GM19395 (cell line): ENCODE results near the gene FAM107B.

Experiments
- ATAC-seq: cut with Tn5 transposase; IDR thresholded peaks from one replicate; pipeline ENCODE4 v1.9.1; 2021; ENCODE audit warnings: mild to moderate bottlenecking, moderate library complexity; ENCODE audit not compliant: unreplicated experiment

The FAM107B gene

DNA sequence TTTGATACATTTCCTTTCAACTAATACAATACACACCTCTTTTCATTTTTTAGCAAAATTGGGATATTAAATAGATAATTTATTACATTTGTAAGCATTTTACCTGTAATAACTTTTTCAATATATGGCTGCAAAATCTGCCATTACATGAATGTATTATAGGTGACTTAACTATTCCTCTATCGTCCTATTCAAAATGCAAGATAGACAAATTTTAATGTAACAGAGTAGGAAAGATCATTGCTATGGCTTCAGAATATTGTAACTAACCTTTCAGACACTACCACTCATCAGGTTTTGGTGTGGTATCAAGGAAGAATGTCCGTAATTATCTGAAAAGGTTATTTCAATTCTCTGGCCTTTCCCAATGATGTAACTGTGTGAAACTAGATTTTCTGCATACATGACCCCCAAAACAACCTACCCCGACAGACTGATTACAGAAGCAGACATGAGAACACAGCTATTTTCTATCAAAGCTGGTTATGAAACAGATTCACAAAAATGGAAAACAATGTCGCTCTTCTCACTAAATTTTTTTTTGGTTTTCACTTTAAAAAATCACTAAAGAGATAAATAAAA is 211.2 kb downstream of the FAM107B start:
- no peak for ATAC-seq

DNA sequence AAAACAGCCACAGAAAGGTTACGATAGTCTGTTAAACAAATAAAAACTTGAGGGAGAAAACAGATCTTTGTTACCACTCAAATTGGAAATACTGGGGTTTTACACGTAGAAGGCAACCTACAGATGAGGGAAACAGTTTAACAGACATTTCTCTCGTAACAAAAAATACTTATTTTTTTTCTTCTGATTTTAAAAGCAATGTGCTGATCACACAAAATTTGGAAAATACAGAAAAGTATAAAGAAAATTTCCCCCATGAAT is 211.7 kb downstream of the FAM107B start:
- no peak for ATAC-seq

DNA sequence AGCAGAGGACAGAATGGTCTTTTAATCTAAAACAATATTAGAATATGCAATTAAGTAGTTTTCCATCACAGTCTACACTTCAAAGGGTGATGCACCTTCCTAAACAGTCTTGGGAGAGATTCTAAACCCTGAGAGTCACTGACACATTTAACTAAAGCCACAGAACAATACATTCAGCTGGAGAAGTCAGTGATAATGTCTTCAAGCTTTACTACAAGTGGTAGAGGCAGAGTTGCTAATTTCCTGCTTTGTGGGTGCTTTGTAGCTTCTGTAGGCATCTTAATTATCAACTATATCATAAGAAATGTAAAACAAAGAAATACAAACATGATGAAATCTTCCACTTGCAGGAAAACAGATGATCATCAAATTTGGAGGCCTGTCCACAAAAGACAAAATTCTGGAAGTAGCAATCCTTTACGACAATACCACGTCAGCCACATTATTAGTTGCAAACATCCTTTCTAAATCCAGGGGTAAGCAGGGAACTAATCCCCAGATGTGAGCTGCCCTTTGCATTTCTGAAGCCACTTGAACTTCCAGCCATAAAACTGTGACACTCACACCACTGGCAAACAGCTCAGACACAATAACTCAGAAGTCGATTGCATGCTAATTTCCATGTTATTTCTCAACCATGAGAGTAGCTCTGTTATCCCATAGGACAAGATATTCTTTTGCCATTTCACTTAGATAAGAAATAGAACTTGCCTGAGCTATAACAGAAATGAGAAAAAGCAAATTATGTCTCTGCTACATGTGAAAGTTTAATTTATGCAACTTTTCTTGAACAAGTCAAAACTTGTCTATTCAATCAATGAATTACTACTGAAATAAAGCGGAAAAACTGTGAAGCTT is 212.2 kb downstream of the FAM107B start:
- ATAC-seq: no peak

DNA sequence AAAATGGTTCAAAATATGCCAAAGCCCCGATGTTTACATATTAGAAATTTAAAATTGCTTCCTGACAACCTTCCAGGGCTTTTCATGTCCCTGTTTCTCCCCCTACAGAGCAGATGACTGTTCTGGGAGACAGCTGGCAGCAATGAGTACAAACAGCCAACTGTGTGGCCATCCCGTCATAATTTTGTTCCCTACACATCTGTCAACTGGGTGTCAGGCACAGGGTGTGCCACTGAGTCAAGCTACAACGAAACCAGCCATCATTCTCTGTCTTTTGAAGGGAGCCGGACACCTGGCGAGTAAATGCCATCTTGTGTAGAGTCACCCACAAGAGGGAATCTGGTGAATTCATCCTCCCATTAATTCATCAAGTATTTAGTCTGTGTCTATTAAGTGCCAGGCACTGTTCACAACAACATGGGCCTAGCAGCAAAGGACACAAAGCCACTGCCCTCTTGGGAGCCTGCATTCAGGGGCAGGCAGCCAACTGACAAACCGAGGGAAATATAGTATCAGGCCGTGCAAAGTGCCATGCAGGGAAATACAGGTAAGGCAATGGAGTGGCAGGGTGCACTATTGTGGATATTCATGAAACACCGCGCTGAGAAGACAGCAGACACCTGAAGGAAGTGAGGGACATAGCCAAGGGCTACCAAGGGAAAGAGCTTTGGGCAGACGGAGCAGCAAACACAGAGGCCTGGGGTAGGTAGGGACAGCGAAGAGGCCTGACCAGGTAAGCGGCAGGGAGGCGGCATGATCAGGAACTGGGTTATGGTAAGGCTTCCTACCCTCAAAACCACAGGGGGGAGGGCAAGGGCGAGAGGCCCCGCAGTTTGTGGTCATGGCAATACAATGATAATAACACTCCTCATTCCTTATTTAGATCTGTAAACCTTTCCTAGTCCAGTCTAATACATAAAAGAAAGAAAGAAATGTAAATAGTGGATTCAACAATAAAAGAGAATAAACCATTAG is 213.6 kb downstream of the FAM107B start:
- ATAC-seq: no peak

DNA sequence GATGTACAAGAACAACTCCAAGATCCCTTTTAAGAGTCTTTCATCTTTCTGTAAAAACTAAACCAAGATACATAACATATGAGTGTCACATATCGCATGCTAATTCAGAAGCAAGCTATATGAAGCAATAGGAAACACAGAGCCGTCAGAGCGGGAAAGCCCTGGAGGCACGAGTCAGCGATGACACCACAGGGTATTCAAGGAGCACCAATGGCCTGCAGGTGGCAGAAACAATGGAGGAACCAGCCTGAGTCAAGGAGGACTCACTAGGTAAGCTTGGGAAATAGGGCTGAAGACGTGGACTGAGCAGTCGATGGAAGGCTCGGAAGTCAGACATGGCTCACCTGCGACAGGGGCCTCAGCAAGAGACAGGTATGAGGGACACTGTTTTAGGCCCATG is 214.4 kb downstream of the FAM107B start:
- no peak for ATAC-seq

DNA sequence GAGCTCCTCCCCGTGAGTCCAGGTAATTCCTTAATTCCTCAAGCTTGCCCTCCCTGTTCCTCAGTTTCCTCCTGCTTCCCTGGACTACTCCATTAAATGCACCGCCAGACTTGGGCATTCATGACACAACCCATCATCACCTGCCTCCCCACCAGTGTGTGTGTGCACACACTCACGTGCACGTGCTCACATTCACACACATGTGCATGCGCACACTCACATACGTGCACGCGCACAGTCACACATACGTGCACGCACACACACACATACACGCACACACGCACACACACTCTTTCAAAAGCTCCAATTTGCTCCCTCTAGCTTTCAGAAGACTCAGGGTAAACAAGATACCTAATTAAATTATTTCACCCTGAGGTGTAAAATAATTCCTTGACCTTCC is 216.7 kb downstream of the FAM107B start:
- ATAC-seq: no peak

DNA sequence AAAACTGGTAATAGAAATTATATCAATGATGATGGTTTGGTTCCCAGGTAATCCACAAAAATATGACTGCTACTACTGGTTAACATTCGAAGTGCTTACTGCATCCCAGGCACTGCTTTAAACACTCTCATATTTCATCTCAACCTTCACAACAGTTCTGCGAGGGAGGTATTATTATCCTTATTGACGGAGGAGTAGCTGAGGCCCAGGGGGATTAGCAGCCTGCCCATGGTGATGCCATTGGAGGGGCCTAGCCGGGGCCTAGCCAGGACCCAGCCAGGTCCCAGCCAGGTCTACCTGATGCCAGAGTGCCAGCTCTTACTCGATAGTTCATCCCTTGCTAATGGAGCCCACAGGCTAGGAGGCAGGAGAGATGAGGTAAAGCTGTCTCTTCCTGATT is 217.1 kb downstream of the FAM107B start:
- ATAC-seq: no peak

DNA sequence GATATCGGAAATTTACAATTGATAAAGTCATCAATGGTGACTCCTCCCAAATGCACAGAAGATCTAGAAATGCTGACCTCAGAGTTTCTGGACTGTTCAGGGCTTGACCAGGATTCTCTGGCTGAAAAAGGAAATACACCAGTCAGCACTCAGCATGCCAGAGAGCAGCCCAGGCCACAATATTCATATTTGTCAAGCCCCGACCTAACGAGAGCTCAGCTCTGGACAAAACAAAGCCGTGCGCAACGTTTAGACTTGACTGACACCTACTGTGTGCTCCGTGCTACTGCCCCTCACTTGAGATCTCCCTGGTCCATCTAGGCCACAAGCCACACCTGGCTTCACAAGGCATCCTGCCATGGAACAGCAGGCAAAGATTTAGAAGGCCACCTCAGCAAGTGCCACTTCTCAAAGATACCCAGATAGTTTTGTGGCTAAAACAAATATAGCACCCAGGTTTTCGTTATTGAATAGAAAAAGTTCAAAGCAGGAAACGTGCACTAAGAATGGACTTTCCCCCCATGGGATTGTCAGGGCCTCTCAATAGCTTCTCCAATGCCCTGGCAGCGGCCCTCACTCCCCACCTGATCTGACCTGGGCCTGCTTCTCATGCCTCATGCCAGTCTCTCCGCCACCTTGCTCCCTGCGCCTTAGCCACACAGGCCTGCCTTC is 218.3 kb downstream of the FAM107B start:
- ATAC-seq: peak; percentile 69

DNA sequence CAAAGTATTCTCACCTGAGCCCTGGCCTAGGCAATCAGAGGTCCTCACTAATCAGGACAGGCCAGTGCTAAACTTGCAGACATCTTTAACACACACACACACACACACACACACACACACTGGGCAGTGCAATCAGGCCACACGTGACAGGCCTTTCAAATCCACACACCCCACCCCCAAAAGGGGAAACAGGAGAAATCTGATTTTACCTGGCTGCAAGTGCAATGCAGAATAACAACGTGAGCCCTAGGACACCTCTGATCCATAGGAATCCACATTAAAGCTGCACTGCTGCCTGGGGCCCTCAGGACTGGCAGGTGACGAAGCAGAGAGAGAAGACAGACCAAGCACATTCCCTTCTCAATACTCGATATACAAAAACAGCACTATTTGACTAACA is 218.9 kb downstream of the FAM107B start:
- no peak for ATAC-seq

DNA sequence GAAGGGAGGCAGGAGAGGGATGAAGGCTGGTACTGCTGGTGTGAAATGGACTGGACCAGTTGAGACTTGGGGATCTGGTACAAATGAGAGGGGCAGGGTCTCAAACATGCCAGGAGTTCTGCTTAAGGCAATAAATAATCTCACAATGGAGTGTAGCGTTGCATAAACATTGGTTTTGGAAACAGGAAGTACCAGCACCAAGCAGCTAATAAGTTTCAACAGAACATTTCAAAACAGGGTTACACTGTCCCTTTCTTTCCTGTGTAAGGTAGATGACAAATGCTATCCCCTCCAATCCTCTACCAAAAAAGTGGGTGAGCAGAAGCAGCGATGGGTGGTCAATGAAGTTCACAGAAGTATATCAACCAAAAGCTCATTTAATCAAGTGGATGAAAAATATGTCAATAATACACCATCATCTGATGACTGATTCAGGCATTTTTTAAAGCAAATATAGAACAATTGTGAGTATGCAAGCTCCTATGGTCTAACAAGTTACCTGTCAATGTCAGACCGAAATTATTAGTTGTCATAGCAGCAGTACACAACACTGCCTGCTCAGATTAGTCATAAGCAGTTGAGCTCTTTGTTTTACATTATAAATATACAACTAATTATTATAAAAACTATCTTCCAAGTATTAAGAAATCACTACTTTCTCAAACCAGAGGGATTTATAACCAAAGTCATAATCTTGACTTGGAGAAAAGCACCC is 220.0 kb downstream of the FAM107B start:
- ATAC-seq: no peak

DNA sequence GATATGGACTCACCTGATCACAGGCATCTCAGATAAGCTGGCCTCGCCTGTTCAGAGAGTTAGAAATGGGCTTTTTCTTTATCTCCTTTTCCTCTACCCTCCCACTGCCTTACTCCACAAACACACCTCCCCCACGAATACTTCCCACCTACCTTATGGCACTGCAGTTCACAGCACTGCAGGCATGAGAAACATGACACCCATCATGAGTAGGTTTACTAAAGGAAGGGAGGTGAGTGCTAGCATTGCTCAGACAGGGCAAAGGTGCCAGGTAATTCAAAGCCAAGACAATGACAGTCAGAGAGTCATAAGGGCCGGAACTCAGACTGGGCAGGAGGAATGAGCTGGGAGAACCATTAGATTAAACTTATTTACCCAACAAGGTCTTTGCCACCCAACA is 220.6 kb downstream of the FAM107B start:
- ATAC-seq: no peak

DNA sequence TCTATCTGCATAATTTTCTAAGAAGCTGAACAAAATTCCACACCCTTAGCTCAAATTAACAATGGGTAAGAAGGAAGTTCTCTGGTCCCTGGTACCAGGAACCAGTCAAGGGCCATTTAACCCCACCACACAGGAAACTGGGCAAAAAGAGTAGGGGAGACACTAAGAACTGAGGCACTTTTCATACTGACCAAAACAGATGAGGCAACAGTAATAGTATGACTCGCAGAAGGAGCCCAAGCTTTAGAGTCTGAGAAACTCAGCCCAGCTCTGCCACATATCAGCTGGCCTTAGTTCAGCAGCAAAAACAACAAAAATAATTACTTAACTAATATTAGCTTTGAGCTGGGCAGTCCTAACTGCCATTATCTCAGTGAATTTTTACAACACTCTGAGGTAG is 221.2 kb downstream of the FAM107B start:
- no peak for ATAC-seq

DNA sequence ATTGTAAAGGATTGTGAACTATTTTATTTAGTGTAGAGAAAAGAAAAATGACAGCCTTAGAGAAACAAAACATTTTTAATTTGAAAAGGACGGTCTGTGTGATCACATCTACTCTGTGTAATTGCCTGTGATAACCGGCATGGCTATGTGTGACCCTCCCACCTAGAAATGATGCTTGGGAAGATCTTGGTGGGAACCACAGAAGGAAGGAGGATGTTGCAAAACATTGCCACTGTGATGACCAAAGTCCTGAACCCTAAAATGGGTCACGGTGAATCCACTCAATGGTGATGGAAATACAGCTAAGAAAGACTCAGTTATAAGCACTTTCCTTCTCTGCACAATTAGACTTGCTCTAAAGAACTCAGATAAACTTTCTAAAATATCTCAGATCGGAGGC is 222.7 kb downstream of the FAM107B start:
- no peak for ATAC-seq

DNA sequence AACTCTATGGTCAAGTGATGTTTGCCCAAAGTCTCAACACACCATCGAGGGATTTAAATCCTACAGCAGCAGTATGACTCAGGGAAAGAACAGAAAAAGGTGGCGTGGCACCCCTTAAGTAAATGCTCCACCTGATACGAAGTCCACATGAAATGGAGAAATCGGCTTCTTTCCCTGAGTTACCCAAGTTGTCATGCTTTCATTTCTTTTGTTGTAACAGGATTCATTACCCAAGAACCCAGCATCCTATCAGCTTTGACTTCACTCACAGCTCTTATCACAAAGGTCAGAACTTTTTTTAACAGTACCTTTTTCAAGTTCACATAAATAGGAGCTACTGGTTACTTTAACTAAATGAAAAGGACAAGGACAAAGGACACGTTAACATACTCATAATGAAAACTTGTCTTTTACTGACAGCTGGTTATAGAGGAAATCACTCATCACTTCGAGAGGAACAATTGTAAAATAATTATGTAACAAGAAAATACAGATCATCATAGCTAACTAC is 224.2 kb downstream of the FAM107B start:
- ATAC-seq: no peak

DNA sequence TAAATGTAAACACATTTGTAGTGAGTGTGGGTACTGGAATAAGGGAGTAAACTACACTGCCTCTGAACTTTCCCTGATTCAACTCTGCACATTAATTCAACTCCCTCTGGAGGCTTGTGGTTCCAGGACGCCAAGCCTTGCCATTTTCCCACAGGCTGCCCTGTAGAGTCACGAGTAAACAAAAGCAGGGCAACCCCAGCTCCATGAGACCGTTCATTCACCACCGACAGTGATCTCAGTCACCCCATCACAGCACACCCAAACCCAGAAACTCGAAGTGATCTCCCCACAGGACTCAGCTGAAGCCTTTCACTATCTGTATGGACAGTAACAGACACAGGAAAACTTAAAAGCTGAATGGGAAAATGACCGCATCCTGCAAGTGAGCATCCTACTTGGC is 225.2 kb downstream of the FAM107B start:
- no peak for ATAC-seq

DNA sequence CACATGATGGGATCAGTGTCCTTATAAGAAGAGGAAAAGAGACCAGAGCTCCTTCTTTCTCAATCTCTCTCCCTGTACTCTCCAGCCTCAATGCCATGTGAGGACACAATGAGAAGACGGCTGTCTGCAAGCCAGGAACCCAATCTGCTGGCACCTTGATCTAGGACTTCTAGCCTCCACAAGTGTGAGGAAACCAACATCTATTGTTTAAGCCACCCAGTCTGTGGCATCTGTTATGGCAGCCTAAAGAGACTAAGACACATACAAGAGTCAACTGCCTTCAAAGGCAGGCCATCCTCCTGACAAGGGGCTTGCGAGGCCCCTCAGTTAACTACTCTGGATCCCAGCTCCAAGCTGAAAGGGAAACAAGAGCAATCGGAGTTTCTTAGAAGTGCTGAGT is 225.7 kb downstream of the FAM107B start:
- no peak for ATAC-seq

DNA sequence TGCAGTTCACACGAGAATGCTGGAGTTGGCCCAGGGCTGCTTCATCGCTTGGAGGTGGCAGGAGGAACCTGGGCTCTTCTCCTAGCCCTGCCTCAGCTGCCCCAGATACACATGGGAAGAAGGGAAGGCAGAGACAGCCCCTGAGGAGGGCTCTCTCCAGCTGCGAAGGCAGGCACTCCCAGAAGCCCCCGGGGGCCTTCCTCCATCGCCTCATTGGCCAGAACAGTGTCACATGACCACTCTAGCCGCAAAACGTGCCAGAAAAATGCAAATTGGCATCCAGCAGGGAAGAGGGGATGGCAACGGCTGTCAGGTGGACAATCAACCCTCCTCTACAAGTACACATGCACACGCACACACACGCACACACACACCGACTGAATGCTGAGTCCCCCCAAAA is 226.2 kb downstream of the FAM107B start:
- no peak for ATAC-seq

DNA sequence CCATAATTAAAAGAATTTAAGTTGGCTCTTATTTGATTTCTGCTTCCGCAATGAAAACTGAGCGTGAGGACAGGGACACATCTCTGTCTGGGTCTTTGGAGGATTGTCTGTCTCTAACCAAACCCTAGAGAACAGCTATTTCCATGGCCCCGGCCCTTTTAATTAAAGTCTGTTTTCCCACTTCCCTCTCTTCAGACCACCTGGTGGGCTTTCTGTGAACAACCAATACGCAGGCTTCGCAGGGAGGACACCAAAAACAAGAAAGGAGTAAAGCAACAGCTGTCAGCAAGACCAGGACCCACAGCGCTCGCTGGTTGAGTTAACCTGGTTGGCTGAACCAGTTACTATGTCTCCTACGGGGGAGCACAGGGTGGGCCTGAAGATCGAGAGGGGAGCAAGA is 226.9 kb downstream of the FAM107B start:
- no peak for ATAC-seq

DNA sequence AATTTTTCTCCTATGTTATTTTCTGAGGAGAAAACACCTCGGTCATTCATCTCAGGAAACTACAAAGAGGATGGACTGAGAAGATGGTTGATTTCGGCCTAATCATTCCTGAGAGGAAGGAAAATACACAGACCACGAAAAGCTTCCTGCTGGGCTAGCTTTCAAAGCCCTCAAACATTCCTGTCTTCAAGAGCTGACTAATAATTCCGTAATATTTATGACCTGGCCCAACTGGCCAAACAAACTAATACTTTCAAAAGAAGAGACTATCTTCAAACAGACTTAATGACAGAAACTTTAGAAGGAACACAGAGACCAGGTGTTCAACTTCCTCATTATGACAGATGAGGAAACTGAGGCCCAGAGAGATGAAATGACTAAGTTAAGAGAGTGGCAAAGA is 228.9 kb downstream of the FAM107B start:
- ATAC-seq: no peak

DNA sequence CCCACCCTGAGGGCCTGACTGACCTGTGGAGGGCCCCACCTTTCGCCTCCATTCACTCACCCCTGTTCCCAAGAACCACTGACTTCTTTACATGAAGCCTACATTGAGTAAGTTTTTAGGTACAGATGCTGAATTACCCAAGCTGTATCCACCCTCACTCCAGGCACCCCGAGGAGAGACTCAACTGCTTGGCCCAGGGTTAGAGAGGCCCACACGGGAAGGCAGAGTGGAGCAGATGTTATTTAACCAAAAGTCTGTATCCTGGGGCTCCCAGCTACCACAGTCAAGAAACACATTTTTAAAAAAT is 230.8 kb downstream of the FAM107B start:
- ATAC-seq: no peak
